NT2/D1 (cell line): Measurements from ENCODE around the gene XAGE2.
A peak's percentile ranks its signal among the peaks of the same experiment; 100 is the strongest.
"Not testable (repeated sequence)": the region's sequence is repeated elsewhere in the genome, so short reads cannot be mapped to it uniquely, and the experiment has no call there.

Experiments used
- DNase-seq: peaks from one replicate; pipeline ENCODE4 v3.0.0-alpha.2; 2011; ENCODE audit warnings: low read depth, low spot score
- H3K27me3 ChIP-seq: 2 replicates; pipeline ENCODE4 v1.6.0; 2011; ENCODE audit warnings: mild to moderate bottlenecking; ENCODE audit not compliant: insufficient read length, insufficient read depth
- H3K36me3 ChIP-seq: 2 replicates; pipeline ENCODE4 v1.6.1; 2011; ENCODE audit warnings: mild to moderate bottlenecking, low read length, mixed read lengths; ENCODE audit not compliant: insufficient read depth, insufficient read length
- H3K4me1 ChIP-seq: 2 replicates; pipeline ENCODE4 v1.5.1; 2011; ENCODE audit not compliant: insufficient read depth, insufficient read length
- H3K4me3 ChIP-seq: 2 replicates; pipeline ENCODE4 v1.5.1; 2011; ENCODE audit warnings: low read depth; ENCODE audit not compliant: insufficient read length
- H3K9ac ChIP-seq: 2 replicates; pipeline ENCODE4 v1.6.0; 2011; ENCODE audit warnings: low read depth; ENCODE audit not compliant: insufficient read length
- H3K9me3 ChIP-seq: 2 replicates; pipeline ENCODE4 v1.5.1; 2011; ENCODE audit warnings: mild to moderate bottlenecking, low read length; ENCODE audit not compliant: insufficient read depth
- SUZ12 ChIP-seq: IDR thresholded peaks from 2 replicates; pipeline ENCODE4 v1.6.1; 2011; ENCODE audit not compliant: insufficient read length, insufficient read depth; ENCODE audit errors: extremely low read depth
- YY1 ChIP-seq: IDR thresholded peaks from 2 replicates; pipeline ENCODE4 v1.6.1; 2011; ENCODE audit not compliant: insufficient read length, insufficient read depth
- ZNF274 ChIP-seq: IDR thresholded peaks from 2 replicates; pipeline ENCODE4 v1.6.1; 2011; ENCODE audit warnings: mild to moderate bottlenecking, low read depth, low read length

XAGE2 gene, protein sequence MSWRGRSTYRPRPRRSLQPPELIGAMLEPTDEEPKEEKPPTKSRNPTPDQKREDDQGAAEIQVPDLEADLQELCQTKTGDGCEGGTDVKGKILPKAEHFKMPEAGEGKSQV

DNA sequence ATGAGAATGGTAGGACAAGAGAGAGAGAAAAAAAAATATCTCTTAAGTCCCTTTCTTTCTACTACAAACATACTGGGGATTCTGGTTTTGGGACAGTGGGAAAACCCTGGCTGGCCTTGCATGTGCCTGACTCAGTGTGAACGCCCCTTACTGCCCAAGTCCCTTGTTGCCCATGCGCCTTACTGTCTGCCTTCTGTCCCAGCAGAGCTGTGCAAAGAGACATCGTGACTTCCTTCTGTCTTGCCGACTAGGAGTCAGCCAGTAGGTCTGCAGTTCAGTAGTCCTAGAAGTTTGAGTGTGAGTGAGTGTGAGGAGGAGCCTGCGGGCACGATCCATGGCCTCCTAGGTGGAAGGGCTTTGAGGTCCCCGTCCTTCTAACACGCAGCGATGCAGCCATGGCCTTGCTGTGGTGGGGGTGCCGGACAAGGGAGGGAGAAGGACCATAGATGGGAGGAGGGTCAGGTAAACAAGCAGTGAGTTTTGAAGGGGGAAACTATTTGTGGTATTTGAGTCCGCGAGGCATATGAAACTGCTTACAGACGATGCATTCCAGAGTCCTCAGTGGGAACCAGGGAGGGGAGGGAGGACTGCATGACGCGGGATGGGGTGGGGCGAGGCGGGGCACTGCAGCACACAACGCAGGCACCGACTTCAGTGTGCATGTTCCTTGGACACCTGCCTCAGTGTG lies at the start of gene XAGE2:
Gene XAGE2 (plus strand): TSS at position 654 of the 688 bp plus-strand sequence. CDS start 994 bp downstream, outside the sequence.
- Histone ChIP-seq H3K4me1 (no peaks in the 10 kb centered on the region), H3K4me3 (no peak within 1 kb of the TSS), H3K27me3 (no peaks in the 10 kb centered on the region), H3K36me3 (no peaks in the 10 kb centered on the region), H3K9ac (no peak within 1 kb of the TSS), H3K9me3 (no peaks in the 10 kb centered on the region)
- no peak for DNase-seq
- TF ChIP-seq SUZ12: no peak
- no peak for TF ChIP-seq ZNF274
- no peak for TF ChIP-seq YY1

DNA sequence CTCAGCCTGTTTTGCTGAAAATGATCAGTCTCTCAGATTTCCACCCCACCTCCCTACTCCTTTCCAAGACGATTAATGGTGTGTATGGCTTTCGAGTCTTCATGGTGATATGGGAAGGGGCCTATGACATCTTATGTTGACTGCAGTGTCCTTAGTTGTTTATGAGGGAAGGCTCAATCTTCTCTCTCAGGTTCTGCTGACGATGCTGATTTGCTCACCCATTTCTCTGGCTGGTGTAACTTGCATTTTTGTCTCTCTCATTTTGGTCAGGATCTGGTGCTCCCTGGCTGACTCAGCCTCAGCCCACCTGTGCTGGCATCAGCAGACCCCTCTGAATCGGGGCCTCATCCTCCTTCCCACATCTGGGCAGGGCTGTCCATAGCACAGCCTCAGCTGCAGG lies 31.4 kb upstream of the XAGE2 start:
- TF ChIP-seq YY1 (no peak), SUZ12 (no peak), ZNF274 (no peak)
- Histone ChIP-seq H3K9ac (no peak overlapping the region), H3K36me3 (no peaks in the 10 kb centered on the region), H3K27me3 (no peaks in the 10 kb centered on the region), H3K4me3 (no peak overlapping the region), H3K9me3 (peaks cover 8% of the 10 kb centered on the region; the same call in 1 of the 2 replicates), H3K4me1 (no peaks in the 10 kb centered on the region)
- no peak for DNase-seq

DNA sequence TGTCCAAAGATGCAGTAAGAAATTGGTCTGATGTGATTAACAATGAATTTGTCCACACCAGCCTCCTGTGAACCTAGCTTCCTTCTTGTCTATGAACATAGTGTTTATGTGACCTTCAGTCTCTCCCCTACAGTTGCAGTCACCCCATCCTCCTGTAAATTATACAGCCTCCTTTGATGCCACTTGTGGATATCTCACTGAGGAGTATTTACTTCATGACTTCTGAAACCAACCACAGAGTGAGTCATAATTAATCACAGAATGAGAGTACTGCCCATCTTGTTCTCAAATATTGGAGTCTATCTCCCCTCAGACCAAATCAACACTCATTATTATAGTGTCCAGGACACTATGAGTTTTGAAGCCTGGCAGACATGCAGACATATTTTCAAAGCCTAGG lies 27.3 kb upstream of the XAGE2 start:
- Histone ChIP-seq H3K4me3 (no peak overlapping the region), H3K36me3 (no peaks in the 10 kb centered on the region), H3K9ac (no peak overlapping the region), H3K27me3 (no peaks in the 10 kb centered on the region), H3K4me1 (no peaks in the 10 kb centered on the region), H3K9me3 (no peaks in the 10 kb centered on the region)
- no peak for DNase-seq
- TF ChIP-seq YY1: no peak
- no peak for TF ChIP-seq ZNF274
- TF ChIP-seq SUZ12: no peak

DNA sequence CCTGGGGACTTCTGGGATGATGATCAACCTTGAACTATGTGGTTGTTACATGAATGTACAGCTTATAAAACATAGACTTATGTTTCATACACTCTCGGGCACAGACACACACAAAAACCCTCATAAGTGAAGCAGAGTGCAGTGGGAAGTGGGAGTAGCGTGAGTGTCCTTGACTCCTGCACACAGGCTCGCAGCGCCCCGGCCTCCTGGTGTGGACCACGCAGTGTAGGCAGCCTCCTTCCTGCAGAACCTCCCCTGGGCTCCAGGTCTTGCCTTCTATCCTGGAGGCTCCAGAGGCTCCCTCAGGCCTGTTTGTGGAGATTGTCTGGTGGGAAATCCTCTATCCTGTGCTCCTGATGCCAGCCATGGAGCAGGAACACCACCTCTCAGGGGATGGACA lies 25.7 kb upstream of the XAGE2 start:
- H3K4me1 ChIP-seq, H3K9ac ChIP-seq, H3K4me3 ChIP-seq, H3K36me3 ChIP-seq, H3K27me3 ChIP-seq, DNase-seq, H3K9me3 ChIP-seq: not testable (repeated sequence)

DNA sequence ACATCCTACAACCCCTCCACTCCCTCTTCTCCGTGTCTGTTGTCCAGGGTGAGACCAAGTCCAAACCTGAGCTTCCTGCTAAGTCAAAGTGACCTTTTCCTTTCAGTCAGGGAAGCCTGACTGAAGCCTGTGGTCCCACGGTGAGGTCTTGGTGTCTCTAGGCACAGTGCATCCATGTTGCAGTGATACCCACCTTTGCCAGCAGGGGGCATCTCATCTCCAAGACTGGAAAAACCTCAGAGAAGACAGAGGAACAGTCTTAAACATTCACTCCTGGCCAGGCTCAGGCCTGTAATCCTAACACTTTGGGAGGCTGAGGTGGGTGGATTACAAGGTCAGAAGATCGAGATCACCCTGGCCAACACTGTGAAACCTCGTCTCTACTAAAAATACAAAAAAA lies 23.4 kb upstream of the XAGE2 start:
- H3K36me3 ChIP-seq, H3K9me3 ChIP-seq, H3K4me1 ChIP-seq, H3K9ac ChIP-seq, H3K27me3 ChIP-seq, H3K4me3 ChIP-seq: not testable (repeated sequence)
- DNase-seq: peak; percentile 46

DNA sequence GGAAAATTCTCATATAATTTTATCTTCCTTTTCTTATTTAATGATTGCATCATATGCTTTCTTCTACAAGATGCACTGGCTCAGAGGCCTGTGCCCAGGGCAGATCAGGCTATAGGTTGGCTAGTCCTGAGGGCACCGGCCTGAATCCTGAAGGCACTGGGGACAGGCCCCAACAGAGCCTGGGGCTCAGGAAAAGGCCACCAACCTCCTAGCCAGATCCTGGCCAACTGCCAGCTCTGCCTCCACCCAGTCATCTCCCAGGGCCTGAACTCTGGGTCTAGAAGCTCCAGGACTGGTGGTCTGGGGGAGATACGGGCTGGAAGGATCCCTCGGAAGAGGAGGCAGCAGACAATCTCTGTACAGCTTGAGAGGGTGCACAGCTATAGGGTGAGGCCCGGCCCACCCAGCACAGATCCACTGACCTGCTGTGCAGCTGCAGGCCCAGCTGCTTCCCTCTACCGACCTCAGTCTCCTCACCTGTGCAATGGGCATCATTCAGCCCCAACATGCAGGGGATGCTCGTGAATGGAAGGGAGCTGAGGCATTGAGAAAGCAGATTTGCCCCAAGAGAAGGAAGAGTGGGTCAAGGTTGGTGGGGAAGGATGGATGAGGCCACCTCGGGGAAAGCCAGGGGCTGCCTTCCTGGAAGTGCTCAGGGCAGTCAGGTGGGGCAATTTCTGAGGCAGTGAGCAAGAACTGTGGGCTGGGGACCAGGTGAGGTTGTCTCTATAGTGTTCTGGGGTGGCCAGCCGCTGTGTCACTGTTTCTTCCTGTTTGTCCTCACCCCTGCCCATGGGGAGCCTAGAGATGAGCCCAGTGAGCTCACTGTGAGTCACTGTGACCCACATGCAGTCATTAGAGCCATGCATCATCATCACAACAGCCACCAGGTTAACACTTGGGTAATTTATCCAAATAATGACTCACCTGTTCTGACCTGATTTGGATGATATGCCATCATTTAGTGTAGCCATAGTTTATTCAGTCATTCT lies 22.4 kb upstream of the XAGE2 start:
- no peak for TF ChIP-seq YY1
- no peak for TF ChIP-seq SUZ12
- TF ChIP-seq ZNF274: no peak
- no peak overlapping the region for H3K9ac ChIP-seq
- DNase-seq: no peak

DNA sequence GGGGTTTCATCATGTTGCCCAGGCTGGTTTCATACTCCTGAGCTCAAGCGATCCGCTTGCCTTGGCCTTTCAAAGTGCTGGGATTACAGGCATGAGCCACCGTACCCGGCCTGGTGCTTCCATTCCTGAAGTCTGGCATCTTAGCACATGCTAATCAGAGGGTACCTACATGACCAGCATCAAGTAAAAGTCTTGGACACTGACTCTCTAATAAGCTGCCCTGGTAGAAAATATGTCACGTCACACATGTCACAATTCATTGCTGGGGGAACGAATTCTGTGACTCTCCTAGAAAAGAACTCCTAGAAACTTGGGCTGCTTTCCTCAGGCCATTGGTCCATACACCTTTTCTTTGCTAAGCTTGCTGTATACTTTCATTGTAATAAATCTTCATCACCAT lies 19.1 kb upstream of the XAGE2 start:
- no peak overlapping the region for H3K4me3 ChIP-seq
- no peak overlapping the region for H3K9ac ChIP-seq
- TF ChIP-seq ZNF274 (no peak), SUZ12 (no peak), YY1 (no peak)
- H3K4me1 ChIP-seq: no peaks in the 10 kb centered on the region
- DNase-seq: no peak
- H3K27me3 ChIP-seq: no peaks in the 10 kb centered on the region
- no peaks in the 10 kb centered on the region for H3K9me3 ChIP-seq
- no peaks in the 10 kb centered on the region for H3K36me3 ChIP-seq

More for the DNA sequence above, 22.4 kb upstream of the XAGE2 start:
- Histone ChIP-seq H3K9me3 (no peaks in the 10 kb centered on the region), H3K36me3 (no peaks in the 10 kb centered on the region), H3K4me3 (no peak overlapping the region), H3K27me3 (no peaks in the 10 kb centered on the region), H3K4me1 (no peaks in the 10 kb centered on the region)
